Mesenteric fat pad (tissue), 1 donor: ENCODE data around the gene LRMDA. TPM values are rescaled to one million over a fixed set of nuclear protein-coding genes. Genes with fewer than 3 reads are reported as not detected.

Experiments
- DNase-seq: peaks from one replicate; pipeline ENCODE4 v3.0.0-alpha.2; 2020; ENCODE audit warnings: low spot score
- total RNA-seq: library from RNA; stranded (reverse); fragmentation: NEBNext Ultra II Directional; extraction: Animal tissue kit (Norgen Biotek cat#: 25700); gene quantifications from one replicate; pipeline ENCODE4 v1.2.1, GENCODE V29; 2021
- donor health status: DM: yes; HTN: yes; CAD: no.

LRMDA gene
- total RNA-seq, 1 donor from 2014 or later: 26.6 TPM

DNA sequence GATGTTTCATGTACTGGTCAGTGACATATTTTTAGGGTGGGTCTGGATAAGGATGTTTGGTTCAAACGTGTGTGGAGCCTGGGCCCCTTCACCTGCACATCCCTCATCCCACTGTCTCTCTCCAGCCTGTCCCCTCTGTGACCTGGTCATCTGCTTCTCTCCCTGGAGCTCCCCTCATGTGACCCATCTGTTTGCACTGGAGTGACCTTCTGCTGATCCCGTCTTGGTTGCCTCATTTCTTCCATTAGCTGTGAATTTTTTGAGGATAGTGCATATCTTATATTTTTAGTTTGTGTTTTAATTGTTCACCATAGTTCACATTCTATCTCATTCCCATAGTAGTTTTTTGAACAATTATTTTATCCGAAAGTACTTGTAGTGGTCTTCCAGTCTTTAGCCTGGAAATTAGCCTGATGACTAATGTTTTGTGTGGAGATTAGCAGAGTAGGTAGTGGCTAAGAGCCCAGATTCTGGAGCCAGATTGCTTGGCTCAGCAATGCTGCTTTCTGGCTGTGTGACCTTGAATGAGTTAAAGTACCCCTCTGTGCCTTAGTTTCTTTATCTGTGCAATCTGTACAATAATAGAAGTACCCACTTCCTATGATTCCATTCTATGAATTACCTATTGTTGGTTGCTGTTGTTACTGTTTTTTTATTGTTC, 224.5 kb downstream of the LRMDA start:
- no peak for DNase-seq

- DNase-seq: no peak
Measured at GRCh38 chr10:75657351-75657750, 225.9 kb downstream of the LRMDA start.

DNA sequence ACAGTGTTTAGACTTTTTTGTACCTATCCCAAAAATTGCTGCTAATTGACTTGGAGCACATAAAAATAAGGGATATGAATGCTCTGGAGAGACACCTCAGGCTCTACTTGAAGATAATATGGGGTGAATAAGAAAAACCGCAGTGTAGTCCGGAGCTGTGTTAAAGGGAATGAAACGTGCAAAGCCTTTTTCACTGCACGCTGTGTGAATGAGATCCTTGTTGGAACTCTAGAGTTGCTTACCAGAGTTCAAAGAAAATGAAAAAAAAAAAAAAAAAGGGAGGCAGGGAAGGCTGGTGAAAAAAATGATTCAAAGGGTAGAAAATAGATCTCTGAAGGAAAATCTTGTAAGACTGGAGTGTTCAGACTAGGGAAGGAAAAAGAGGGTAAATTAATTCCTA, 226.6 kb downstream of the LRMDA start:
- DNase-seq: no peak

GRCh38 chr10:75658496-75658895, 227.1 kb downstream of the LRMDA start:
- no peak for DNase-seq

DNA sequence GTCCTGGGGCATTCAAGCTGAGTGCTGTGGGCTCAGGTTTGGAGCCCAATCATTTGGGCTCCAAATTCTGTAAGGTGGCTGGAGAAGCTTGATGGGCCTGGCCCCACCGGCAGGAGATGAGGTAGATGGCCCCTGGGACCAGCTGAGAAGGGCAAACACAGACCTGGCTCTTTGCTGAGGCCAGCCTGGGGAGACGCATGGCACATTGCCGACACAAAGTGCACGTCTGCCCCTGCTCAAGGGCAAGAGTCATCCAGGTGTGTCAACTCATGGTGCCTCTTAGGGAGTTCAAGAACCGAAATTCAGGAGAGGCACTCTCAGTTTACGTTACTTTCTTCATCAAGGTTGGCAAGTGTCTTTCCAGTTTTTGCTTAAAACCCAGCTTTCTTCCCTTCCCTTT, 227.5 kb downstream of the LRMDA start:
- DNase-seq: no peak

DNA sequence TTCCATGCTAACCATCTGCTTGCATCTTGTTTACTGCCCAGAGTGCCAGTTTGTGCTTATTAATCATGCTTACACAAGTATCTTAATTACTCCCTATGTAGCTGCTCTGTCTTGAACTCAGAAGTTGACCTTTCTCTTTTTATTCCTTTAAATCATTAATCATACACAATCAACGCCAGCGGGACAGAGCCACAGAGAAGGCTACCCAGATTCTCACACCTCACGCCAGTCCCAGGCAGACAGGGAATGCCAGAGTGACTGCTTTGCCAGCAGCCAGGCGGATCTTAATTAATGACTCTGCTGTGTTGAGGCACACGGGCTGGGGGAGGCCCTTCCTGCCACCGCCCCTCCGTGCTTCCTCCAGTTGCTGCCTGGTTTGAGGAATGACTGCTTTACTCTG, 229.4 kb downstream of the LRMDA start:
- no peak for DNase-seq

DNA sequence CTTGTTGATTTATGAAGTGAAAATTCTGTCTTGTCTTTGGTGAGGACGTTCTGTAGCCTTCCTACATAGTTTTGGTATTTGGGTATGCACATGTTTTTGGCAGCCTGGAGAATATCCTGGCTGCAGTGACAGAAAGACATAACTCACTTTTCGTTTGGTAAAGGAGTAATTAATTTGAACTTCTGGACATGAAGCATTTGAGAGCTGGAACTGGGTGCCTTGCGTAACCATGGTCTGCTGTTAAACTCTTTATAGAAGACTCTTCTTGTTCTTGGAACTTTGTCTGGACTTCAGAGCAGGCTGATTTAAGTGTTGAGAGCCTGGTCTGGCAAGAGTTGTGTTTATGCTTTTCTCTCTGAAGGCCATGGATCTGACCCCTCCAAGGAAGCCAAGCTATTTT, 231.3 kb downstream of the LRMDA start:
- no peak for DNase-seq

GRCh38 chr10:75663947-75664664, 232.7 kb downstream of the LRMDA start:
- DNase-seq: no peak

DNA sequence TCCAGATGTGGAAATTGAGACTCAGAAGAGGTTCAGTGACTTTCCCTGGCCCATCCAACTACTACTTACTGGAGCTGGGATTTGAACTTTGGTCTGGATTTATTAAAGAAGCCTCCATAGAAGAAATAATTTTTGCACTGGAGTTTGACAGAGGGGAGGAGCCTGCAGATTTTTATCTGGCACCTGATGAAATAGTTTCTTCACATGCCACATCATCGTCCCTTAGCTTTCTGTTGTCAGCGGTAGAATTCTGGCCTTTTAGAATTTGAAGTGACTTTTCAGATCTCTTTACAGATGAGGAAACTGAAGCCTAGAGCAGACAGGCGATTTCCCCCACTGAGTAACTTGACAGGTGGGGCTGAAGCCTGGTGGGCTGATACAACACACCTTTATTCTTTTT, 233.5 kb downstream of the LRMDA start:
- DNase-seq: no peak

DNA sequence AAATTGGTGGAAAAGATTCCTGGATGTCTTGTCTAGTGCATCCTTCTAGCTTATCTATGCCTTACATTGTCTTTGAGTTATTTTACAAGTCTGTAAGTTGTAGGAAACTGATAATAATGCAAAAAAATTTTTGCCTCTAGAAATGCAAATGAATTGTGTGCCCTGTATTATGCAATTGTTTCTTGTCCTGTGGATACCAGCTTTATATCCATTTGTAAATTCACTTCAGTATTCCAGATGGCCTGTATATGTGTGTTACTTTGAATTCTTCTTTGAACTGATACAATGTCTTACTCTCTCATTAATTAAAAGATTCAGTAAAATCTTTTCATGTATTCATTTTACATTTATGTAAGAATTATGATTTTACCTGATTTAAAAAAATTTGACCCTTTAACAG, 234.3 kb downstream of the LRMDA start:
- no peak for DNase-seq

- DNase-seq: no peak
Measured at GRCh38 chr10:75672111-75672671, 240.8 kb downstream of the LRMDA start.

GRCh38 chr10:75672842-75673241, 241.4 kb downstream of the LRMDA start:
- no peak for DNase-seq

DNA sequence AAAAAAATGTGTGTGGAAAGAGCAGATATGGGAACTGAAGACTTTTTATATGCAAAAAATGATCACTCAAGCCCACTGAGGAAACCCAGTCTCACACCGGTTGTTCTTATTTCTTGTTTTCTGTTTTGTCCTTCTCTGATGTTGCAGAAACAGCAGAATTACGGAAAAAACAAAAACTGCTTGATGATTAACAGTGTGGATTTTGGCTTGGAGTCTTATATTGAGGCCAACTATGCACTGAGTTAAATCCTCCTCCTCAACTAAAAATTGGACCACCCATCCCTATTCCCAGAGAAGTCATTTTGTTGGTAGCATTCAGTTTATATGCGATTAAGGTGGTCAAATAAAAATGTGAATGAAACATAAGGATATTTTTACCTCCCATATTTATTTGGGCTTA, 246.1 kb downstream of the LRMDA start:
- no peak for DNase-seq

DNA sequence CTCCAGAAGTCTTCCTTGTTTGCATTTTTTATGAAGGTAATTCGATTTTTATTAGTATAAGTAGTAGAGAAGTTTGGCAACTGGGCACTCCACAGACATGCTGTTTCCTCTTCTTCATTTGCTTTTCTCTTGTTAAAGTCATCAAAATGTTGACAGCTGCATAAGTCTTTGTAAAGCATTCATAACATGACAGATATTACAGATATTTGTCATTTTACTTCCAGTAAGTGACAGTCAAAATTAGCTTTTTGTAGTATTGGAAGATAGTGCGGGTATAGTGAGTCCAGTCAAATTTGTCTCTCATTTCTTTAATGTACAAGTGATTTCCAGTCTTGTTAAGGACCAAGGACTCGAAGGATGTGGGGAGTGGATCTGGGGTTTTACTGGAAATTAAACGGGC, 247.1 kb downstream of the LRMDA start:
- no peak for DNase-seq

DNA sequence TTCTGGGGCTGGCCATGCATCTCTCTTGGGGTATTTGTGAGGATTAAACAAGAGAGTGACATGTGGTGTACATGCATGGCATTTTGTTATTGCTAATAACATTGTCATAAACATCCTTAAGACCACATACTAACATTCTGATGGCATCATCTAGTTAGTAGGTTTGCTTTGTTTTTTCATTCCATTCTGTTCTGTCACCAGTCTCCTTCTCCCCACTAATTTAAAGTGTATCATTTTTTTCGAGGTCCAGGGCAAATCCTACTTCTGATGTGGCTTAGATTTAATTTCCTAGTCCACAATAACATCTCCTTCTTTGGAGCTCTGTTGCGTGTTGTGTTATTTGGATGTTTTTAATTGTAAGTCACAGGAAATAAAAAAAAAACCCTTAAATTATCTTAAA, 248.1 kb downstream of the LRMDA start:
- no peak for DNase-seq

DNA sequence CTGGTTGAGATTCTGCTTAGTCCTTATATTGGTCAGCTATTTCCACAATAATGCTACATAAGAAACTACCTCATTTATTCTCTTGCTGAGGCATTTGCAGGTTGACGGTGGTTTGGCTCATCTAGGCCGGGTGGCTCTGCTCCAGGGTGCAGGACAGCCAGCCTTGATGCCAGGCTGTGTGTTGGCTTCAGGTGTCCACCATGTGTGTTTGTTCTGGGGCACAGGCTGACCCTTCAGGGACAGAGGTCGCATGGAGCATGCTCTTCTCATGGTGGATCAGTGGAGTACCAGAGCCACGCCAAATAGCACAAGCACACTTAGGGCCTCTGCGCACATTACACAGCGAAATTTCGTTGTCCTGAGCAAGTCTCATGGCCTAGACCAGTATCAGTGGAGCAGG, 249.9 kb downstream of the LRMDA start:
- DNase-seq: no peak

- DNase-seq: no peak
Measured at GRCh38 chr10:75682649-75683557, 251.5 kb downstream of the LRMDA start.

GRCh38 chr10:75685187-75685586, 253.8 kb downstream of the LRMDA start:
- DNase-seq: no peak

GRCh38 chr10:75688506-75689300, 257.3 kb downstream of the LRMDA start:
- no peak for DNase-seq

GRCh38 chr10:75693489-75693888, 262.1 kb downstream of the LRMDA start:
- no peak for DNase-seq

DNA sequence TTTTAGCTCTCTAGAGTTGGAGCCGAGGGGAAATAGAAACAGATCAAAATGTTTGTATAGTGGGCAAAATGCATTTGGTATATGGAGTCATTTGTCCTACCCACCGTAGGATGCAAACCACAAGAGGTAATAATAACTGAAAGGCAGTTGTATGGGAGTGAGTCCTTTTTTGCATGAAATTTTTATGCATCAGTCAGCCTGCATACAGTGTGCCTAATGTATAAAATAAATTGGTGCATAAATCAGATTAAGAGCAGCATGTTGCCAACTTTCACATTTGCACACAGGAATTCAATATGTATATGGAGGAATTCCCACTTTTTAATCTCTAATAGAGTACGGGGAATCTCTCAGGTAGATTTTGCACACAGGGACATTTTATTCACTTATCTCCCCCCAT, 262.8 kb downstream of the LRMDA start:
- DNase-seq: no peak
